Astrocyte (in vitro differentiated cells and primary cell): ENCODE results near the gene ATP6V0D1. TPM values are rescaled to one million over a fixed set of nuclear protein-coding genes. Genes with fewer than 3 reads are reported as not detected.

Experiments used
- DNase-seq: peaks from one replicate; pipeline ENCODE4 v3.0.0-alpha.2; 2010; ENCODE audit warnings: low read depth
- FAIRE-seq: peaks from 2 replicates; lab custom pipeline; 2011; peaks lifted over from hg19 to GRCh38; lab: Jason Lieb, UNC
- H2AFZ ChIP-seq: 2 replicates; pipeline ENCODE4 v1.6.0; 2012; ENCODE audit warnings: low read depth, low read length, inconsistent platforms
- H3K27ac ChIP-seq: 2 replicates; pipeline ENCODE4 v1.5.1; 2011; ENCODE audit warnings: low read depth, low read length, inconsistent platforms
- H3K27me3 ChIP-seq: 2 replicates; pipeline ENCODE4 v1.6.0; 2011; ENCODE audit warnings: low read length, inconsistent platforms; ENCODE audit not compliant: insufficient read depth
- H3K36me3 ChIP-seq: 2 replicates; pipeline ENCODE4 v1.5.1; 2011; ENCODE audit warnings: low read length, inconsistent platforms; ENCODE audit not compliant: insufficient read depth
- H3K4me1 ChIP-seq: 2 replicates; pipeline ENCODE4 v1.5.1; 2011; ENCODE audit warnings: low read length, inconsistent platforms; ENCODE audit not compliant: insufficient read depth
- H3K4me2 ChIP-seq: 2 replicates; pipeline ENCODE4 v1.6.0; 2012; ENCODE audit warnings: low read length, inconsistent platforms
- H3K4me3 ChIP-seq: 2 replicates; pipeline ENCODE4 v1.5.1; 2011; ENCODE audit warnings: low read depth, mild to moderate bottlenecking, low read length, inconsistent platforms; ENCODE audit not compliant: insufficient read depth
- H3K79me2 ChIP-seq: 2 replicates; pipeline ENCODE4 v1.6.0; 2012; ENCODE audit warnings: mild to moderate bottlenecking, low read length, inconsistent platforms; ENCODE audit not compliant: insufficient read depth
- H3K9ac ChIP-seq: 2 replicates; pipeline ENCODE4 v1.6.0; 2012; ENCODE audit warnings: mild to moderate bottlenecking, low read length, inconsistent platforms
- H3K9me3 ChIP-seq: 2 replicates; pipeline ENCODE4 v1.5.1; 2012; ENCODE audit warnings: low read depth, mild to moderate bottlenecking, low read length, inconsistent platforms; ENCODE audit not compliant: insufficient read depth
- H4K20me1 ChIP-seq: 2 replicates; pipeline ENCODE4 v1.6.0; 2012; ENCODE audit warnings: low read length, inconsistent platforms; ENCODE audit not compliant: insufficient read depth
- H3K27ac Mint-ChIP-seq: one replicate; pipeline ENCODE4 v1.8.0; 2021; ENCODE audit warnings: mild to moderate bottlenecking, mixed read lengths; ENCODE audit not compliant: unreplicated experiment
- H3K27me3 Mint-ChIP-seq: one replicate; pipeline ENCODE4 v1.8.0; 2021; ENCODE audit warnings: low read depth, mixed read lengths; ENCODE audit not compliant: unreplicated experiment
- H3K36me3 Mint-ChIP-seq: one replicate; pipeline ENCODE4 v1.8.0; 2021; ENCODE audit warnings: low read depth, mixed read lengths; ENCODE audit not compliant: unreplicated experiment
- H3K4me1 Mint-ChIP-seq: one replicate; pipeline ENCODE4 v1.8.0; 2021; ENCODE audit warnings: low read depth, mixed read lengths; ENCODE audit not compliant: unreplicated experiment
- H3K4me3 Mint-ChIP-seq: one replicate; pipeline ENCODE4 v1.8.0; 2021; ENCODE audit warnings: mild to moderate bottlenecking, moderate library complexity, mixed read lengths; ENCODE audit not compliant: unreplicated experiment
- H3K9me3 Mint-ChIP-seq: one replicate; pipeline ENCODE4 v1.8.0; 2021; ENCODE audit warnings: mild to moderate bottlenecking, mixed read lengths; ENCODE audit not compliant: unreplicated experiment
- CTCF ChIP-seq: IDR thresholded peaks from 2 replicates; pipeline ENCODE4 v1.5.1; 2011; ENCODE audit warnings: low read depth, mild to moderate bottlenecking, inconsistent platforms, low read length, moderate library complexity; ENCODE audit not compliant: insufficient read depth
- EZH2 ChIP-seq: IDR thresholded peaks from 2 replicates; pipeline ENCODE4 v1.6.1; 2012; ENCODE audit warnings: mild to moderate bottlenecking, low read length, inconsistent platforms; ENCODE audit not compliant: insufficient read depth
- total RNA-seq: library from RNA; stranded (reverse); gene quantifications from 2 replicates; pipeline ENCODE4 v1.2.1, GENCODE V29; 2021

The ATP6V0D1 gene
- total RNA-seq, 1 donor from 2014 or later, result 114 TPM

- Histone ChIP-seq H3K9ac (no peak overlapping the region), H4K20me1 (peaks cover 59% of the 10 kb centered on the region), H3K4me2 (no peak overlapping the region), H3K79me2 (no peaks in the 10 kb centered on the region), H3K4me3 (no peak overlapping the region), H3K4me1 (peaks cover 6% of the 10 kb centered on the region), H3K9me3 (no peaks in the 10 kb centered on the region), H3K27ac (no peak overlapping the region), H3K36me3 (no peaks in the 10 kb centered on the region), H3K27me3 (no peaks in the 10 kb centered on the region), H2AFZ (no peak overlapping the region)
- no peak overlapping the region for H3K27ac Mint-ChIP-seq
- H3K36me3 Mint-ChIP-seq, result peaks cover 27% of the 10 kb centered on the region
- no peaks in the 10 kb centered on the region for H3K9me3 Mint-ChIP-seq
- FAIRE-seq (no peak), DNase-seq (no peak)
- peaks cover 11% of the 10 kb centered on the region for H3K4me1 Mint-ChIP-seq
- H3K4me3 Mint-ChIP-seq, result no peak overlapping the region
- no peaks in the 10 kb centered on the region for H3K27me3 Mint-ChIP-seq
- TF ChIP-seq EZH2 (no peak), CTCF (no peak)
Measured at GRCh38 chr16:67441271-67441753, 39.6 kb downstream of the ATP6V0D1 start.

GRCh38 chr16:67438824-67439393 is 42.0 kb downstream of the ATP6V0D1 start:
- H3K9ac ChIP-seq, result no peak overlapping the region

More at GRCh38 chr16:67438824-67439393, 42.0 kb downstream of the ATP6V0D1 start:
- Histone ChIP-seq H3K4me2 (no peak overlapping the region), H3K27me3 (no peaks in the 10 kb centered on the region), H3K27ac (no peak overlapping the region), H3K9me3 (no peaks in the 10 kb centered on the region), H3K79me2 (no peaks in the 10 kb centered on the region), H3K4me1 (no peaks in the 10 kb centered on the region), H3K36me3 (no peaks in the 10 kb centered on the region), H4K20me1 (peaks cover 41% of the 10 kb centered on the region), H2AFZ (no peak overlapping the region), H3K4me3 (no peak overlapping the region)
- Mint-ChIP-seq H3K27me3 (no peaks in the 10 kb centered on the region), H3K4me1 (no peaks in the 10 kb centered on the region), H3K36me3 (peaks cover 30% of the 10 kb centered on the region), H3K9me3 (no peaks in the 10 kb centered on the region), H3K4me3 (no peak overlapping the region), H3K27ac (no peak overlapping the region)
- no peak for FAIRE-seq
- TF ChIP-seq EZH2 (no peak), CTCF (no peak)
- no peak for DNase-seq
